Transverse colon (tissue), 4 donors: ENCODE data around the gene FLT4. TPM values are rescaled to one million over a fixed set of nuclear protein-coding genes. Genes with fewer than 3 reads are reported as not detected.
"Not testable (repeated sequence)": the region's sequence is repeated elsewhere in the genome, so short reads cannot be mapped to it uniquely, and the experiment has no call there.

Experiments
- DNase-seq: peaks from one replicate; pipeline ENCODE4 v3.0.0-alpha.2; 2019
- H3K27ac ChIP-seq, 4 donors: fragments of 200-600 bp; sonication (generic); 2 replicates each; pipeline ENCODE4 v1.5.1; 2016 to 2018; ENCODE audit warnings: inconsistent platforms in 4 of 4
- H3K27me3 ChIP-seq: fragments of 200-600 bp; sonication (generic); 2 replicates; pipeline ENCODE4 v1.5.1; 2017; ENCODE audit warnings: inconsistent platforms
- H3K36me3 ChIP-seq, 4 donors: fragments of 200-600 bp; sonication (generic); 2 replicates each; pipeline ENCODE4 v1.5.1; 2017 to 2019; ENCODE audit warnings: inconsistent platforms in 4 of 4
- H3K4me1 ChIP-seq, 4 donors: fragments of 200-600 bp; sonication (generic); 2 replicates each; pipeline ENCODE4 v1.5.1; 2017 to 2020; ENCODE audit warnings: inconsistent platforms in 4 of 4
- H3K4me3 ChIP-seq, 4 donors: fragments of 200-600 bp; sonication (generic); 1 replicate in 1 of 4; 2 replicates in 3 of 4; pipeline versions ENCODE4 v1.5.1 to v1.6.1; 2017 to 2019; ENCODE audit warnings: inconsistent platforms in 4 of 4
- H3K9me3 ChIP-seq, 2 donors: fragments of 200-600 bp; sonication (generic); 2 replicates each; pipeline ENCODE4 v1.5.1; 2017 to 2019; ENCODE audit warnings: inconsistent platforms in 2 of 2
- CTCF ChIP-seq, 5 experiments: fragments of 200-600 bp in 3 of 5; fragments of 450-650 bp in 2 of 5; sonication (generic) in 3 of 5; IDR thresholded peaks; 1 replicate in 2 of 5; 2 replicates in 3 of 5; pipeline ENCODE4 v1.5.1; 2016 to 2017; ENCODE audit warnings: antibody characterized with exemption in 5 of 5, inconsistent platforms in 3 of 5, mild to moderate bottlenecking in 2 of 5, moderate library complexity in 1 of 5
- EP300 ChIP-seq: sonication (generic); formaldehyde crosslinking; IDR thresholded peaks from one replicate; pipeline ENCODE4 v1.6.1; 2017; ENCODE audit warnings: antibody characterized with exemption, low read depth
- POLR2A ChIP-seq: fragments of 450-650 bp; IDR thresholded peaks from one replicate; pipeline ENCODE4 v1.6.1; 2016; ENCODE audit warnings: antibody characterized with exemption, mild to moderate bottlenecking, moderate library complexity
- POLR2AphosphoS5 ChIP-seq, 3 donors: sonication (generic); formaldehyde crosslinking; IDR thresholded peaks; one replicate each; pipeline ENCODE4 v1.6.1; 2016; ENCODE audit warnings: antibody characterized with exemption in 3 of 3
- WGBS, 2 donors: methylation state at CpG; one replicate each; pipeline ENCODE4 v1.1.5; 2018; ENCODE audit warnings: low coverage in 1 of 2; 5-methylcytosine and 5-hydroxymethylcytosine counted together
- in situ Hi-C, 4 donors: fragments of 200-750 bp; cut with MboI; loops; one replicate each; pipeline versions ENCODE4 v1.15.0 to v1.15.1; 2017; ENCODE audit warnings: low sequenced_read_pairs in 3 of 4, low pct_ligation_motif_present in 1 of 4, low pct_unique_long_range_greater_than_20kb in 1 of 4
- intact Hi-C: fragments of 100-400 bp; cut with DNase I; formaldehyde crosslinking; loops from one replicate; pipeline ENCODE4 v1.15.1; 2023; ENCODE audit warnings: low total_unique reads
- total RNA-seq, 4 donors: library from RNA; depleted of rRNA; stranded (reverse); fragments of >200 nt; gene quantifications; one replicate each; pipeline ENCODE4 v1.1.0, GENCODE V29; 2016

FLT4 gene
- total RNA-seq, 4 donors from 2014 or later, result 1.8 to 16.1 (median 4.0) TPM

- no peaks in the 10 kb centered on the region for H3K36me3 ChIP-seq
- no peak for DNase-seq
- no peaks in the 10 kb centered on the region for H3K9me3 ChIP-seq
- intact Hi-C loops (no loop called here), in situ Hi-C loops (no loop called here)
- TF ChIP-seq POLR2A (no peak), POLR2AphosphoS5 (IDR thresholded peaks at IDR 0.05) (no peak), EP300 (no peak), CTCF (IDR thresholded peaks at IDR 0.05) (no peak)
- H3K4me1 ChIP-seq, result no peaks in the 10 kb centered on the region
- H3K4me3 ChIP-seq, result no peak overlapping the region
- 61 to 78% methylated on average over 1 to 6 of the region's 6 CpGs for WGBS, 2 donors
- H3K27me3 ChIP-seq, result peaks cover 32% of the 10 kb centered on the region
- no peak overlapping the region for H3K27ac ChIP-seq
Measured at GRCh38 chr5:180690562-180690961, 41.2 kb upstream of the FLT4 start.

GRCh38 chr5:180689775-180690174, 40.4 kb upstream of the FLT4 start:
- TF ChIP-seq EP300 (no peak), CTCF (IDR thresholded peaks at IDR 0.05) (no peak), POLR2AphosphoS5 (IDR thresholded peaks at IDR 0.05) (no peak), POLR2A (no peak)
- Histone ChIP-seq H3K36me3 (no peaks in the 10 kb centered on the region), H3K27ac (no peak overlapping the region), H3K4me3 (no peak overlapping the region), H3K9me3 (no peaks in the 10 kb centered on the region), H3K27me3 (peaks cover 36% of the 10 kb centered on the region), H3K4me1 (no peaks in the 10 kb centered on the region)
- WGBS, 2 donors, result 51 to 64% methylated on average over 5 to 7 of the region's 7 CpGs
- intact Hi-C loops, result no loop called here
- in situ Hi-C loops, result no loop called here
- DNase-seq, result no peak

- Histone ChIP-seq H3K27me3 (peaks cover 42% of the 10 kb centered on the region), H3K27ac (no peak overlapping the region), H3K9me3 (no peaks in the 10 kb centered on the region), H3K4me1 (no peaks in the 10 kb centered on the region), H3K36me3 (no peaks in the 10 kb centered on the region), H3K4me3 (no peak overlapping the region)
- no peak for DNase-seq
- TF ChIP-seq CTCF (IDR thresholded peaks at IDR 0.05) (no peak), POLR2AphosphoS5 (IDR thresholded peaks at IDR 0.05) (no peak), EP300 (no peak), POLR2A (no peak)
- WGBS, 2 donors, result 51 to 62% methylated on average over 13 of the region's 13 CpGs
- intact Hi-C loops (no loop called here), in situ Hi-C loops (no loop called here)
Measured at GRCh38 chr5:180689071-180689694, 39.8 kb upstream of the FLT4 start.

- H3K36me3 ChIP-seq, result no peaks in the 10 kb centered on the region
- 51 to 57% methylated on average over 8 of the region's 8 CpGs for WGBS, 2 donors
- no peak overlapping the region for H3K27ac ChIP-seq
- TF ChIP-seq POLR2A (no peak), POLR2AphosphoS5 (IDR thresholded peaks at IDR 0.05) (no peak), CTCF (IDR thresholded peaks at IDR 0.05) (no peak), EP300 (no peak)
- intact Hi-C loops (no loop called here), in situ Hi-C loops (no loop called here)
- no peak overlapping the region for H3K4me3 ChIP-seq
- H3K4me1 ChIP-seq, result no peaks in the 10 kb centered on the region
- H3K9me3 ChIP-seq, result no peaks in the 10 kb centered on the region
- peaks cover 48% of the 10 kb centered on the region for H3K27me3 ChIP-seq
- DNase-seq, result no peak
Measured at GRCh38 chr5:180688330-180689070, 39.1 kb upstream of the FLT4 start.

GRCh38 chr5:180686799-180687198, 37.4 kb upstream of the FLT4 start:
- H3K27me3 ChIP-seq, result peaks cover 39% of the 10 kb centered on the region
- H3K4me1 ChIP-seq, H3K36me3 ChIP-seq, DNase-seq, H3K27ac ChIP-seq, in situ Hi-C loops, intact Hi-C loops, H3K4me3 ChIP-seq, H3K9me3 ChIP-seq: not testable (repeated sequence)
- WGBS, 2 donors, result 56% methylated on average over 12 of the region's 12 CpGs; no CpG with 5 or more reads in 1 of the 2 donors
